ENCODE measurements around the gene LYZL4.

LYZL4 gene

DNA sequence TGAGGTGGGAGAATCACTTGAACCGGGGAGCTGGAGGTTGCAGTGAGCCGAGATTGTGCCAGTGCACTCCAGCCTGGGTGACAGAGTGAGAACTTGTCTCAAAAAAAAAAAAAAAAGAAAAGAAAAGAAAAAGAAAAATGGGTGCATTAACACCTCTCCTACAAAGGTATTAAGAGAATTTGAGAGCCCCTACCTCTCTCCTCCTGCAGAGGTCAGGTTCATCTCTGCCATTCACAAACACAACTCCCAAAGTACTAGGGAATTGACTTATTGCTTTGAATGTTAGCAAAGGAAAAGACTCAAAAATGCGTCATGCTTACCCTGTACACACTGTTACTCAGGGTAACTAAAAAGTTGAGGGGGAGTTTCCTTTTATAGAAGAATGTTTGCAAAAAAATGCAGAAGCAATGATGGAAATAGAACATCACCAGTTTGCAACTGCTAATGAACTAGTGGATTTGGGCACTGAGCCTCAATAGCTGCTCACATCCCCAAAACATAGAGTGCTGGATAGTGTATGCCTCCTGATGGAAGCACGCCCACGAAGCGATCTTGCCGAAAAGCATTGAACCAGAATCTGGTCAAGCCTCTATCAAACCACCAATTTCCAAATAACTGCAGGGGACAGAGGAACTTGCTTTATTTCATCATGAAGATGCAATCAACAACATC, 15.5 kb upstream of the LYZL4 start:
- DNase-seq (ENCODE audit: low read depth), result no peak

DNA sequence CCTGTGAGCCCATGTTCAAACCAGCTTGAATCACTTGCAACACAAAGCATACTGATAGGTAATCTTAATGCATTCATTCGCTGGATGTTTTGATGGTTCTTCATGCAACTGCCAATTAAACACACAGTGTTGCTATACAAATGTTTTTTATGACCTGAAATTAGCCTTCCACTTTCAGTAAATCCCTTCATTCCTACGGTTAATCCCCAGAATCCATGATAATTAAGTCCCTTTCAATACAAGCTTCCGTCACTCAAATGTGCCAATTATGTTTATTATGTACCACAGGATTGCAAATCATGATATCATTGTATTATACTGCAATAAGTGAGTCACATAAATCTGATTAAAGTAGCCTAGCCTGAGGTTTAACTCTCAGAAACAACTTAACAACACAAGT, 14.5 kb upstream of the LYZL4 start:
- no peak for DNase-seq (ENCODE audit: low read depth)

DNA sequence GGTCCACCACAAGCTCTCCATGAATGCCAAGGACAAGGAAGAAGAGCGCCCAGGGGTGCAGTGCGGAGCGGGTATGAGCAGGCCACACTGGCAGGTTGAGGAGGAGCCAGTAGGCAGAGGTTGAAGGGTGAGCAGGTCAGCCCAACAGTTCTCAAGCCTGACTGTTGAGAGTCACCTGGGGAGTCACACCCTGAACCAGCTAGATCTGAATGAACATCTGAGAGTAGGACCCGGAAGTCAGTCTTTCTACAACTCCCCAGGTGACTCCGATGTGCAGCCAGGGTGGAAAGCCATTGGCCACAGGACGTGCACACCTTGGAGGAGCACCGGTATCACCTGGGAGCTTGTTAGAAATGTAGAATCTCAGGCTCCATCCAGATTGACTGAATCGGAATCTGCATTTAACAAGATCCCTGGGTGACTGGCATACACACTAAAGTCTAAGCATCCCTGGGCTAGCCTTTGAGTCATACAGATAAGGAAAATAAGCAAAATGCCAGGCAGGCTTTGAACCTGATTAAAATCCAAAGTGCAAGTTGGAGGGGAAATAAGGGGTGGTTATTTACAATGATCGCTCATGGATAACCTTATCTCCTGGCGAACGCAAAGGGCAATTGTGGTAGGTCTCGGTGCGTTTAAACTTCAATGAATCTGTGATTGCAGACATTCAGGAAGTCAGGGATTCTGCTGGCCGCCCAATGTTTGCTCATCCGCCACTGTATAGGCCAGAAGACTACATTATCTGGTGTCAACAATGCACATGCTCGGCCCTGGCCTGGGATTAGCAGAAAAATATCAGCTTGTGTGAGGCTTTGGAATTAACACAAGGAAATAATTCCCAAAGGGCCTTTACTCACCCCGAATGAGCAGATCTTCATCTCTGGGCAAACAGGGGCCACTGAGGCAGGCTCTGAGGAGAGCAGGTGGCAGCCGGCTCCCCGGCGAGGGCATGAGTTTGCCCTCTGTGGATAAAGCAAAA, 11.7 kb upstream of the LYZL4 start:
- DNase-seq (ENCODE audit: low read depth), result no peak

DNA sequence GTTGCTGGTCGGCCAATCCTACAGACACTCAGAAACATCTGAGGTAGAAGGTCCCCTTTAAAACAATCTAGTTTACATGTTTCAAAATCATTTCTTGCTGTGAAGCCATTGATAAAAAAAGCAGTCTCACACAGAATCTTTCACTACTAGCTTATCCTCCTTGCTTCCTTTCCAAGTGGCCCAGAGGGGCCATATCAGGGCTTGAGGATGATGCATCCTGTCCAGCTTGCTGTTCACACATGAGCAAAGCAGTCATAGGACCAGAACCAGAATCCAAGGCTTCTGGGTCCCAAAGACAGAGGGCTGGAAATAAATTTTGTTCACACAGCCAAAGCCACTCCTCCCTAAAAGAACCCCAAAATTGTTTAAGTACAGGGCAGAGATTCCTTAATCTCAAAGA, 9.2 kb upstream of the LYZL4 start:
- no peak for DNase-seq (ENCODE audit: low read depth)

DNA sequence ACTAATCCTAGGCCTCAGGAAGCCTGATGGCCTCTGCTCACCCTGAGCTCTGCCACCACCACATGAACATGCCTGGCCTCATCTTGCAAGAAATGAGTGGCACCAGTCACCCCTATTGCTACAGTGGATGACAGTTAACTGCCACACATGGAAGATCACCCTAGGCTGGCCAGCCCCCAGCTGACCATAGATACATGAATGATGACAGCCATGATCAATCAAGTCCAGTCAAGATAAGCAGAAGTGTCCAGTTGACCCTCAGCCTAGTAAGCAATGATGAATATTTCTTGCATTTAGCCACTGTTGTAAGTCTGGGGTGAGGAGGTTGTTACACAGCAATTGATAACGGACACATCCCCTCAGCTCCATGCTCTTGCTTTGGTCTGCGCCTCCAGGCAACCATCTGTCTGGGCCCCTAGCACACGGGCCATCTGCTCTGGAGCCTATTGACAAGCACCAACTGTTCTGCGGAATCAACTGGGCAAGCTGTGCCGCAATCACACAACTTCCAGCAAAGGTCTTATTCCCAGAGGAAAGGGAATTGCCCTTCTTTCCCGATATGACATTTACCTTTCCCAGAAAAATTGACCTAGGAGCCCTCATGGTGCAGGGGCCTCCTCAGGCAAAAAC, 2.2 kb upstream of the LYZL4 start:
- DNase-seq (ENCODE audit: low read depth), result no peak

DNA sequence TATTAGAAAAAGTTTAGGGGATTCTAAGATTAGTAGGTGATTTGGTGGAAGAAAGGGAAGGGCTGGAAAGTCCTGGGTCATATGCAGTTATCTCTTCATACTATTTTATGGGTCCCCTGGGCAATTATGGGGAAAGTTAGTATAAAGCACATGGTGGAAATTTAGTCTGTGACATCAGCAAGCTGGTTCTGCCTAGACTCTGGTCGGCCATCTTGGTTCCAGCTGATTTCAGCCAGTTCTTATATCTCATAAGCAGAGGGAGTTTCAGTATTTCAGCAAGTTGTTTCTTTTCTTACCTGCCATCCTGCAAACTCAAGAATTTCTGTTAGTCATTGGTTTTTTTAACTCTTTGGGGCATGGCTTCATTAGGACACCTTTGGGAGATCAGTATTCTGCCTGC, 1.0 kb upstream of the LYZL4 start:
- no peak for DNase-seq (ENCODE audit: low read depth)

DNA sequence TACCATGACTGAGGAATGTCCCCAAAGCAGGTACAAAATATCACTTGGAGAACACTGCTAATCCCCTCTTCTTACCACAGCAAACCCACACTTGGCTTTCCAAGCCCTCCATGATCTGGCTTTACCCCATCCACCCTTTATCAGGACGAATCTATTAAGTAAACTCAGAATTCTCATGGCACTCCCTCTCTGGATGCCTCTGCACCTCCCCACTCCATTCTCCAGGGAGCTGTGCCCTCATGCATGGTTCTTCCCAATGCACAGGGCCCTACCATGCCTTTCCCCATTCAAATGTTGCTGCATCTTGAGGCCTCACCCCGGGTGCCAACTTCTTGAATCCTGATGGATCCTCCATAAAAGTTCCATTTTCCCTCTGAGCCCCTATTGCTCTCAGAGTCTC, 2.3 kb downstream of the LYZL4 start:
- DNase-seq (ENCODE audit: low read depth), result no peak

DNA sequence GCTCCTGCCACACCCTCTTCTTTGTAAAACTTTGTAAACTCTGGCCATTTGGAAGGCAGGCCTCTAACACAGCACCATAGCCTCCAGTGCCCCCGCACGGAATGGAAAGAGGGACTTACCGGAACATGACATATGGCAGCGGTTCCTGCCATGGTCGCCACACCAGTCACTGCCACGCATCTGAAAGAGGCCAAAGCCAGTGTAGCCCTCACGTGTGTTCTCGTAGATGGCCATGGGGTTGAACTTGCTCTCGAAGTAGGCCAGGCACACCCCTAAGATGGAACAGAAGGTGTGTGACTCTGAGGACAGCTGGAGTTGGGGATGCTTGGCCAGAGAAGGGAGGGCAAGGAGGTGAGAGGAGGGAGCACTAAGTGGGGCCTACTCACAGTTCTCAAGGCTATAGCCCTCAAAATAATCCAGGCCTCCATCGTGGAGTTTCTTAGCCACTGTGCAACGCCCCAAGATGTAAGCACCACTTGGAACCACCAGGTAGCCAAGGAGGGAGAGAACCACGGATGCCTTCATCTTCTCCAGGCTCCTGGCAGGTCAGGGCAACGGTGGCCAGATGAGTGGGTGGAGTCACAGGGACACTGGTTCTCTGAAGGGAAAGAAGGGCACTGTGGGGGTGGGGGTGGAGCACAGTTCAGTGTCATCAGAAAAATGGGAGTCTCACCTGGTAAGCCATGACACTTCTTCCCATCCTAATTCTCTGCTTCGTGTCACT, 3.5 kb downstream of the LYZL4 start:
- no peak for DNase-seq (ENCODE audit: low read depth)

DNA sequence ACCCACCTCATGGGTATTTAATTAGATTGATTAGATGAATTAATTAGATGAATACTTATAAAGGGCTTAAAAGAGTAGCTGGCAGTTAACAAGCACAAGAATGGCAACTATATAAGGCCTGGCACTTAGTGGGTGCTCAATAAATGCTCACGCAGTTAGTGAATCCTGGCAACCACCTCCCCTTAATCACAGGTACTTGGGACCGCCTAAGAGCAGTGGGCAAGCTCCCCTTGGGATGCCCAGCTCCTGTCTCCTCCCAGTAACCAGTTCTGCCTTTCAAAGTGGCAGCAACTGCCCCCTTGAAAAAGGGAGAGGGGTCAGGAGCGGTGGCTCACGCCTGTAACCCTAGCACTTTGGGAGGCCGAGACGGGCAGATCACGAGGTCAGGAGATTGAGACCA, 4.6 kb downstream of the LYZL4 start:
- DNase-seq (ENCODE audit: low read depth), result no peak

DNA sequence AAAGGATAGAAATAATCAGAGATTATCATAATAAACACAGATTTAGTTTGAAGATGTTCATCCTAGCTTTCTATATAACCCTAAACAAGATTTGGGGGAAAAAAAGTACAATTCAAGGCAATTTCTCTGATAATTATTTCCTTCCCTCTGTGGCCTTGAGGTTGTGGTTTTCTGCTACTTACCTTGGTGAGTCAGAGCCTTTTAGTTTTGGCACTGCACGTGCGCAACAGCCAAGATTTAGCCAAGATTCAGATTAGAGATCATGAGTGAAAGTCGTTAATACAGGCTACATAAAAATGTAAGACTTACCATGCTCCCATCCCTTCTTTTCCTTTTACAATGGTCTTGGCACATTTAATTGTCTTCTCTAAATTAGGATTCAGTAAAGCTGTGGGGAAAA, 6.7 kb downstream of the LYZL4 start:
- DNase-seq (ENCODE audit: low read depth), result no peak

DNA sequence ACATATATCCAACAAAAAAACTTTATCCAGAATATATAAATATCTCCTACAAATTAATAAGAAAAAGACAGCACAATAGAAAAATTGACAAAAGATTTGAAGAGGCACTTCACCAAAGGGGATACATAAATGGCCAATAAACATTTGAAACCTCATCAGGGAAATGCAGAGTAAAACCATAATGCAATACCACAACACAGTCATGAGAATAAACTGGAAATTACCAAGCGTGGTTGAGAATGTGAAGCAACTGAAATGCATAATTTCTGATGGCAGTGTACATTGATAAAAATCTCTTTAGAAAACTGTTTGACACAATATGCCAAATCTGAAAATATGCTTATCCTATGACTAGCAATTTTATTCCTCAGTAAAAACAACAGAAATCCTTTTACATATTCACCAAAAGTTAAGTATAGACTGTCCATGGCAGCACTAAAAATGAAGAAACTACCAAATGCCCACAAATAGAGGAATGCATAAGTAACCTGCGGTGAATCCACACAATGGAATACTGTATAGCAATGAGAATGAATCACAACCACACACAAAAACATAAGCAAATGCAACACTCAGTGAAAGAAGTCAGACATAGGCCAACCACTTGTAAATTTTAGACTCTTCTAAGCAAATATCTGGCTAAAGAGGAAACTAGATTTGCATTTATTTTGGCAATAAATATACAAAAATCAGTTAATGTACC, 7.9 kb downstream of the LYZL4 start:
- DNase-seq (ENCODE audit: low read depth), result no peak

DNA sequence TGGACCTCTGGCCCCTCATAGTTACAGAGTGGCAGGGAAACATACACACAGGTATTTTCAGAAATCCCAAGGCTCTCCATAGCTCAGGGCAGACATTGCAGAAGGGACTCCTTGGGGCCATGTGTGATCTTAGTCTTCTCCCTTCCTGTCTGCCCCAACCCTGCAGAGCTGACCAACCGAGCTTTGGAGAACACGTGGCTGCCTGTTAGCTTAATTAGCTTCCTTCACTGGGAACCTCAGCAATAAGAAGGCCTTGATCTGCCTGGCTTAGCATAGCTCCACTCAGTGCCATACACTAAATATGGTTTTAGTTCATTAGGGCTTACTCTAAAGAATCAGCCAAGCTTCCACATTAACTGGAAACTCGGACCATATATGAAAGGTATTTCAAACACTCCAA, 12.3 kb downstream of the LYZL4 start:
- DNase-seq (ENCODE audit: low read depth), result no peak

DNA sequence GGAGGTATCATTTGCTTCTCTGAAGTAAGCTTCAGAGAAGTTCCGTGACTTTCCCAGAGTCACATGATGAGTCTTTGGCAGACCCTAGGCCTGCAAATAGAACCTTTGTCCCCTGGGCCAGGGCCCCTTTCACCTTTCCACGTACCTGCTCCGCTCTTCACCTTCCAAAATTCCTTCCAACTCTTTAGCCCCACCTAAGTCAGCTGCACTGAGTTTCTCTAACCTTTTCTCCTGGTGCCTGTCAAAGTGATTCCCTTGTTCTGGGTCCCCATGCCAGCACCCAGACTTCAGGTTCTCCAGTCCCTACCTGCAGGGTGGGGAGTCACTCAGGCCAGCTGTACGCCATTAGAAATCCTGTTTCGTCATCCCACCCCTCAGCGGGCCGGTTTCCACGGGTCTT, 12.8 kb downstream of the LYZL4 start:
- DNase-seq (ENCODE audit: low read depth), result no peak

DNA sequence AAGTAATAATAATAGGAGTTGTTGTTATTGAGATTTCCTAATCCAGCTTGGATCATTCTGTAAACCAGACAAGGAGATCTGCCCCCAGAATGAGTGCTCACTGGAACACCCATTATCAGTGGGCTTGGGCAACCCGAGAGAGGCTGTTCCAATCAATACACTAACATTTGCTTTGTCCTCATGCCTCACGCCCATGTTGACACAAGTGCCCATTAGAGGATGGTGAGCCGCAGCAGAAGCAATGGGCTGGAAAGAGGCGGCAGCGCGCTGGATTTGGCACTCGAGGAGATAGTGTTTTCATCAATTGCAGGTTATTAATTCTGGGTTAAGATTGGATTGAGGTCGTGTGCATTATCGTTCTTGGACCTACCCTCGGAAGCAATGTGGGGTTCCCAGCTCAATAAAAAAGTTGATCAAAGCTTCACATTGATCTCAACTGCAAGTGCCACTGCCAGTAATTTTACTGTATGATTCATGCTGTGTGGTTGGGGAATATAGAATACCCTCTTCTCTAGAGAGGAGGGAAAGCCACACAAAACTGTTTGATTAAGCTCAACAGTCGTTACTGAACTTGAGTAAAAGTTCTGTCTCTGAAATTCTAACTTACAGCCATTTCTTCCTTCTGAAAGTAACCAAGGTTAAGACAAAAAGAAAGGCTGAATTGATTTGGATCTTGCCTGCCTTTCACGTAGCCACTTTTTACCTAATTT, 15.7 kb downstream of the LYZL4 start:
- no peak for DNase-seq (ENCODE audit: low read depth)

DNA sequence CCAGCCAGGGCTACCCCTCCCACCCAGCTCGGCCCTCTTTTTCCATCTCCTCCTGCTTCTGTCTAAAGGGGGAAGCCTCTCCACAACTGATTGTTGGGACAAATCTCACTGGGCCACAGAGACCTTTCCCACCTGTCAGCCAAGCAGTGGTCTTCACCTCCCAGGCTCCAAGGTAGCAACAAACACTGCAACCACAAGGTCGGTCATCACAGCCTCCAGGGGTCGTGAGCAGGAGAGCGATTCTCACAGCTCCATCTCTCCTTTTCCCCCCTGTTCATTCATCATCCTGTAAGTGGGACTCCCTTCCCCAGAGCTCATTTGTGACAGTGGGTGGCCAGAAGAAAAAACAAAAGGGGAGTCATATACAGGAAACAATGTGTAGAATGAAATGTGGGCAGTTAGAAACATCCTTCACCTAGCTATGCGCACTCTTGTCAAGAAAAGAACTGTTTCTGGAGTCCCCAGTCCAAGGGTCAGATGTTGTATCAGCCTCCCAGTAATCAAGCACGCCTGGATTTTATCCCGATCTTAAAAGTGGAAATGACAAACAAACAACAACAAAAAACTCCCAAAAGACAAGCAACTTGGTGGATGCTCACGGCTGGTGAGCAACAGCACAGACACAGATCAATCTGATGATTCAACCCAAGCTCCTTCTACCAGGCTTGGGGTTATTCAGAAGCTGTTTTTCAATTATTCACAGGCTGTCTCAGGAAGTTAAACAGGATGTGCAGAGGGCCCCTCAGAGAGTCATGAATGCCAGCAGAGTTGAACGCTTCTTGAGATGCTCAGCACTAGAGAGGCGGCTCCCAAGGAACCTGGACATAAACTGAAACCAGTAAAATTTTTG, 22.4 kb downstream of the LYZL4 start:
- peak; percentile 10 for DNase-seq (ENCODE audit: low read depth)

DNA sequence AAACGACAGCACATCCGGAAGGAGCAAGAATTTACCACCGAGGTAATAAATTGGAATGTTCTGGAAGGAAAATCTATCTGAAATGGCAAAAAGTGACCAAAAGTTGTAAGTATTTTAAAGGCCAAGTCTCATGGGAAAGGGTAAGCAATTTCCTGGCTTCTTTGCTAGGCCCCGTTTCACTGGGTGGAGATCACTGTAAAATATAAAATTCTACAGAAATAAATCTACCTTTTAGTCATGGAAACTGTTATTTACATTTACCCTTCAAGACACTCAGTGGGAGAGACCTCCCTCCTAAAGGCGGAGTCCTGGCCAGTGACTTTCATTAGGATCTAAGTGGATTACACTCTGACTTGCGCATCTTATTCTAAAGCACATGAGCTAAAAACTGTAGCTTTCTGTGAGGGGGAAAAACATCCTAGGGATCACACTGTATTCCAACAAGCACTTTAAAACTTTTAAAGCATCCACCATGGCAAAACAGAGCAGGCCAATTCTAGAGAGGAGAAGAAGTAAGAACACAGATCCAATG, 28.8 kb downstream of the LYZL4 start:
- DNase-seq (ENCODE audit: low read depth), result no peak

DNA sequence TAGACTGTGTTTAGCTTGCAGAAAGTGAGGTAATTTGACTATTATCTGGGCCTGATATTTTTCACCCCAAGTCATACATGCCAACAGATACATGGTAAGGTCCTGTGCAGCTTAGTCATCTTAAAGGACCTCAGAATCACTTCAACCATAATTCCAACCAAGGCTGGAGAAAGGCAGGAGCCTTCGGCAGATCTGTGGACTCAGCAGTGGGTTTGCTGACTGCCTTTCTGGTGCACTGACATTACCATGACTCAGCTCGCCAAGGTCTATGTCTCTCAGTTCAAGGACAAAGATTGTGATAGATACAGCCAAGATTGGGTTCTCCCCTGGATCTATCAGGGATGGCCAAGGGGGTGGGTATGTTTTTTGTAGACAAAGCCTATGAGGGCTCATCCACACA, 32.7 kb downstream of the LYZL4 start:
- DNase-seq (ENCODE audit: low read depth), result peak; percentile 13

DNA sequence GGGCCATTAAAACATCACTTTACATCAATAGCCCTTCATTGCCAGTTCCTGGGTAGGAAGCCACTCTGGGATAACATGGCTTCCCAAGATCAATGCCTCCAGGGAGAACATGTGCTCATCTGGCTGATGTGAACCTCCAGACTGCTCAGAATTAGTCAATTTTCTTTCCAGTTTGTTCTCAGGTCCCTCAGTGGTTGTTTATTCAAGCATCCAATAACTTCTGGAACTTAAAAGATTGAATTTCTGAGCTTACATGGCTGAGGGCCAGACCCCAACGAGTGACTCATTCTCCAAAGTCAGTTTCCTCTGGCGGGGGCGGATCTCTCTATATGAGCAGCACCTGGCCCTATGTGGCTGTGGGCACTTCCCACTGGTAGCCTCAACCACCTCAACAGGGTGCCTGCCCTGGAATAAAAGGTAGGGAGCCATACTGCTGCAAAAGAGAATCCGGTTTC, 34.0 kb downstream of the LYZL4 start:
- DNase-seq (ENCODE audit: low read depth), result peak; percentile 93

DNA sequence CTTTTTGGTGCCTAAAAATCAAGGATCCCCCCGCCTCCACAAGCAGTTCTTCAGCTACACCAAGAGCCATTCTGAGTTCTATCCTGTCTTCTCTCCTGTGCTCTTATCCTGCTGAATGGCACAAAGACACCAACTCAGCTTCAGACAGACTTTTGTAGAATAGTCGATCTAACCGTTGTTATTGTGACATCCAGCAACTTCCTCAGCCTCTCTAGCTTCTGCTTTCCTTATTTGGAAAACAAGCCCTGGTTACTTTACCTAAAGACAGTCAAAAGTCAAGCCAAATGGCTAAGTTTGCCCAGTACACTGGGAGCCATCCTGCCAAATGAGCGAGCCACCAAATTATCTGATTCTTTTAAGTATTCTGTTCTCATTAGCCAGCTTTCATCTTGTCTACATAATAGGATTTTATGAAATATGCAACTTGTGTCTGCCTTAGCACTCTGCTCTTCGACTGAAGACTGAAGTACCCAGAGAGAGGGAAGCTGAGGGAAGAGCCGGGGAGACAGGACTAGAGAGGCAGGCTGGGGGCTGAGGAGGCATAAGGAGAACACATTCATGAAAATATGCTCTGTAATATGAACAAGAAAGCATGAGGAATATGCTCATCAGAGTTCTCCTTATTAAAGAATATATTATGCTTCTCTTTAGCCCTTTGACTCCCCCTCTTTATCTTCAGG, 35.1 kb downstream of the LYZL4 start:
- no peak for DNase-seq (ENCODE audit: low read depth)

Measured in iris pigment epithelial cell (primary cell).